Gastroesophageal sphincter (tissue), 4 donors: ENCODE data around the gene KCNH1. TPM values are rescaled to one million over a fixed set of nuclear protein-coding genes. Genes with fewer than 3 reads are reported as not detected.

Source experiments
- ATAC-seq: fragments of 150-250 bp; one replicate; pipeline ENCODE4 v1.9.1; 2016; ENCODE audit warnings: mild to moderate bottlenecking, moderate library complexity
- H3K27ac ChIP-seq, 4 donors: fragments of 200-600 bp; sonication (generic) in 3 of 4; 1 replicate in 3 of 4; 2 replicates in 1 of 4; pipeline ENCODE4 v1.5.1; 2016 to 2019
- H3K27me3 ChIP-seq: fragments of 200-600 bp; sonication (generic); one replicate; pipeline ENCODE4 v1.5.1; 2019
- H3K36me3 ChIP-seq, 2 donors: fragments of 200-600 bp; sonication (generic); one replicate each; pipeline ENCODE4 v1.5.1; 2019; ENCODE audit warnings: control low read depth in 1 of 2
- H3K4me1 ChIP-seq, 3 donors: fragments of 200-600 bp; sonication (generic); 1 replicate in 2 of 3; 2 replicates in 1 of 3; pipeline ENCODE4 v1.5.1; 2016 to 2019; ENCODE audit warnings: control low read depth in 2 of 3
- H3K4me3 ChIP-seq, 2 donors: fragments of 200-600 bp; sonication (generic); one replicate each; pipeline ENCODE4 v1.5.1; 2019; ENCODE audit warnings: mild to moderate bottlenecking in 1 of 2, moderate library complexity in 1 of 2
- H3K9me3 ChIP-seq, 3 donors: fragments of 200-600 bp; sonication (generic); one replicate each; pipeline ENCODE4 v1.5.1; 2017 to 2019; ENCODE audit warnings: control low read depth in 2 of 3
- CTCF ChIP-seq, 4 experiments: fragments of 200-600 bp in 2 of 4; fragments of 450-650 bp in 2 of 4; sonication (generic) in 1 of 4; IDR thresholded peaks; one replicate each; pipeline ENCODE4 v1.5.1; 2017 to 2019; ENCODE audit warnings: antibody characterized with exemption in 4 of 4, mild to moderate bottlenecking in 2 of 4, moderate library complexity in 2 of 4
- EP300 ChIP-seq: sonication (generic); formaldehyde crosslinking; IDR thresholded peaks from one replicate; pipeline ENCODE4 v1.6.1; 2017; ENCODE audit warnings: antibody characterized with exemption, mild to moderate bottlenecking
- POLR2A ChIP-seq, 2 donors: fragments of 450-650 bp; IDR thresholded peaks; one replicate each; pipeline ENCODE4 v1.6.1; 2017; ENCODE audit warnings: antibody characterized with exemption in 2 of 2, mild to moderate bottlenecking in 2 of 2, moderate library complexity in 1 of 2
- POLR2AphosphoS5 ChIP-seq: sonication (generic); formaldehyde crosslinking; IDR thresholded peaks from one replicate; pipeline ENCODE4 v1.6.1; 2017; ENCODE audit warnings: antibody characterized with exemption
- whole genome bisulfite sequencing, 2 donors: methylation state at CpG; one replicate each; pipeline ENCODE4 v1.1.5; 2018; ENCODE audit warnings: low coverage in 1 of 2; 5-methylcytosine and 5-hydroxymethylcytosine counted together
- total RNA-seq, 4 donors: library from RNA; depleted of rRNA; stranded (reverse); fragments of >200 nt; gene quantifications; one replicate each; pipeline ENCODE4 v1.1.0, GENCODE V29; 2016

Gene KCNH1
- 1 to 10 TPM in 2 of 4 donors, under 1 TPM in 2; 0.15 to 2.3 (median 1.2) TPM for total RNA-seq

DNA sequence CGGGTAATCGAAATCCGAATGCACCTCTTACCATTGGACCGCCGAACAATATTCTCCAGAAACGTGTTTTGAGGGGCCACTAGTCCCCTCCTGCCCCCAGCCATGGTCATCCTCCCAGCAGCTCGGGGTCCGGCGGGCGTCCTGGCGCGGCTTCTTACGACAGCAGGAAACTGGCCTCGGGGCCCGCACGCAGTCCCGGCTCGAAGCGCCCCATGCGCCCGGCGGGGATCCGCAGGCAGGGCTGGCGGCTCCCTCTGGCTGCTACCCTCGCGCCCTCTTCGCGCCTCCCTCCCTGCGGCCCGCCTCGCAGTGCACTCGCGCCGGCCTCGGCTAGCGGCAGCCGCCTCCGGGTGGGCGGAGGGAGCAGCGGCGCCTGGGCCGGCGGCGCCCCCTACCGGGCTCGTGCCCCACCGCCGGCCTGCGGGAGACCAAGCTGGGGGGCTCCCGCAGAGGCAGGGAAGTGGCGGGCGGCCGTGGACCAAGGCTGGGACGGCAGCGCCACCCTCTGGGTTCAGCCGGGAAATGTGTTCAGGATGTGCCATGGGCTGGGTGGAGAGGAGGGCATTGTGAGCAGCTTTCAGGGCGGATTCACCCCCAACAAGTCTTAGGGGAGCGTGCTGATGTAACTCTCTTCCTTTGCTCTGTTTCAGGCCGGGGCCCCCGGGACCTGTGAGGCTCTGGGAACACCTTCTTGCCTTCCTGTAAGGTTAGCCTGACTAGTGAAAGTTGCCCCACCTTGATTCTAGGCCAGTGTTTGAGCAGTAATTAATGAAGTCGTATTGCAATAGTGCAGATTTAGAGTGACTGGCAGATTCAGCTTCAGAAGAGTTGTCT is at the start of gene KCNH1:
Gene KCNH1, minus strand, starts transcription at position 313 of the 834 bp plus-strand sequence. Its CDS starts 203 bp downstream, at position 110.
- H3K4me1 ChIP-seq, result peaks cover 0 to 20% (median 4%) of the 10 kb centered on the region in 3 donors

DNA sequence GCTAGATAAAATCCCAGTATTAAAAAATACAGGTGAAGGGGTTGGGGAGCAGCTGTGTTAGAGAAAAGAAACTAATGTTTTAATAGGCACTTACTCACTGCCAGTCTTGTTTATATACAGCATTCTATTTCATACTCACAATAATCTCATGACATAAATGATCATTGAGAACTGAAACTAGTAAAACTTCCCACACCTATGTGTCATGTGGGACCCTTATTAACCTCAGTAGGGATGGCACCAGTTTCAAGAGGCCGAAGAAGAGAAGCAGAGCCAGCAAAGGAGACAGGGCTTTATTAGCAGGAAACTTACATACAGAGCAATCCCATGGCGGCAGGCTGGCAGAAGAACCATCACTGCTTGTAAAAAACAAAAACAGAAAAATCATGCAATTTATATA is 48.8 kb upstream of the KCNH1 start:
- Histone ChIP-seq H3K4me3 (no peak overlapping the region), H3K27me3 (no peaks in the 10 kb centered on the region), H3K36me3 (no peaks in the 10 kb centered on the region), H3K9me3 (no peaks in the 10 kb centered on the region), H3K27ac (no peak overlapping the region), H3K4me1 (no peaks in the 10 kb centered on the region)
- ATAC-seq, result no peak
- TF ChIP-seq POLR2A (IDR thresholded peaks at IDR 0.05) (no peak), POLR2AphosphoS5 (no peak), CTCF (IDR thresholded peaks at IDR 0.05) (no peak), EP300 (no peak)
- 63 to 66% methylated on average over 2 of the region's 2 CpGs for WGBS, 2 donors

More for the DNA sequence above, at the start of gene KCNH1:
- ATAC-seq, result peak; percentile 97
- Histone ChIP-seq H3K9me3 (no peaks in the 10 kb centered on the region), H3K4me3 (peak within 1 kb of the TSS; percentile 22 to 50), H3K27ac (peak within 1 kb of the TSS in 1 of 4 donors; percentile 43), H3K36me3 (no peaks in the 10 kb centered on the region), H3K27me3 (peaks cover 59% of the 10 kb centered on the region)
- WGBS, 2 donors, result 3 to 33% methylated on average over 1 to 12 of the region's 61 CpGs
- TF ChIP-seq EP300 (no peak), CTCF (IDR thresholded peaks at IDR 0.05) (peak; percentile 82 to 97 (median 95))

GRCh38 chr1:211174375-211174774 is 40.4 kb upstream of the KCNH1 start:
- no peak for TF ChIP-seq POLR2AphosphoS5
- no peak for TF ChIP-seq CTCF (IDR thresholded peaks at IDR 0.05)
- no peak for TF ChIP-seq EP300
- no peak for TF ChIP-seq POLR2A (IDR thresholded peaks at IDR 0.05)
- Histone ChIP-seq H3K9me3 (peaks cover 0 to 20% (median 0%) of the 10 kb centered on the region in 3 donors), H3K27ac (no peak overlapping the region), H3K36me3 (no peaks in the 10 kb centered on the region), H3K4me3 (no peak overlapping the region), H3K27me3 (no peaks in the 10 kb centered on the region), H3K4me1 (no peaks in the 10 kb centered on the region)
- WGBS, 2 donors, result 62 to 71% methylated on average over 2 of the region's 2 CpGs
- no peak for ATAC-seq

GRCh38 chr1:211172657-211173056 is 38.7 kb upstream of the KCNH1 start:
- H3K4me3 ChIP-seq, result no peak overlapping the region
- H3K27ac ChIP-seq, result no peak overlapping the region
- no peaks in the 10 kb centered on the region for H3K36me3 ChIP-seq
- TF ChIP-seq CTCF (IDR thresholded peaks at IDR 0.05), result no peak
- TF ChIP-seq EP300, result no peak
- no peak for TF ChIP-seq POLR2A (IDR thresholded peaks at IDR 0.05)
- no peak for TF ChIP-seq POLR2AphosphoS5
- no peaks in the 10 kb centered on the region for H3K27me3 ChIP-seq
- H3K9me3 ChIP-seq, result peaks cover 0 to 33% (median 0%) of the 10 kb centered on the region in 3 donors
- ATAC-seq, result no peak
- no peaks in the 10 kb centered on the region for H3K4me1 ChIP-seq

DNA sequence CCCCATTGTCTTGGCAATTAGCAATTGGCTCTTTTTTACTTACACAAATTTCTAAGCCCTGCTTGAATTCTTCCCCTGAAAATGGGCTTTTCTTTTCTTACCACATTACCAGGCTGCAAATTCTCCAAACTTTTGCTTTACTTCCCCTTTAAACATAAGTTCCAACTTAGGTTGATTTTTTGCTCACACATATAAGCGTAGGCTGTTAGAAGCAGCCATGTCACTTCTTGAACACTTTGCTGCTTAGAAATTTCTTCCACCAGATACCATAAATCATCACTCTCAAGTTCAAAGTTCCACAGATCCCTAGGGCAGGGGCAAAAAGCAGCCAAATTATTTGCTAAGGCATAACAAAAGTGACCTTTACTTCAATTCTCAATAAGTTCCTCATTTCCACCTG is 35.4 kb upstream of the KCNH1 start:
- H3K4me3 ChIP-seq, result no peak overlapping the region
- H3K4me1 ChIP-seq, result no peaks in the 10 kb centered on the region
- ATAC-seq, result no peak
- no peak overlapping the region for H3K27ac ChIP-seq
- H3K36me3 ChIP-seq, result no peaks in the 10 kb centered on the region
- TF ChIP-seq POLR2AphosphoS5, result no peak
- no peak for TF ChIP-seq CTCF (IDR thresholded peaks at IDR 0.05)
- TF ChIP-seq POLR2A (IDR thresholded peaks at IDR 0.05), result no peak
- no peak for TF ChIP-seq EP300
- H3K27me3 ChIP-seq, result no peaks in the 10 kb centered on the region
- 88 to 100% methylated on average over 1 of the region's 1 CpG for WGBS, 2 donors
- H3K9me3 ChIP-seq, result peaks cover 0 to 33% (median 0%) of the 10 kb centered on the region in 3 donors
